Measurements from ENCODE around the gene VPS52.
A peak's percentile ranks its signal among the peaks of the same experiment; 100 is the strongest.
"Not testable (repeated sequence)": the region's sequence is repeated elsewhere in the genome, so short reads cannot be mapped to it uniquely, and the experiment has no call there.

Gene VPS52

GRCh38 chr6:33278810-33279209, 7.1 kb upstream of the VPS52 start:
- DNase-seq = no peak

GRCh38 chr6:33278392-33278741, 6.7 kb upstream of the VPS52 start:
- DNase-seq = no peak

GRCh38 chr6:33277663-33278391, 6.2 kb upstream of the VPS52 start:
- DNase-seq = peak; percentile 34

GRCh38 chr6:33276864-33277662, 5.4 kb upstream of the VPS52 start, which contains the start of gene B3GALT4:
B3GALT4 (plus strand) TSS chr6:33277123; CDS start chr6:33277420, 297 bp downstream.
- peak; percentile 77 for DNase-seq

GRCh38 chr6:33276581-33276863, 4.8 kb upstream of the VPS52 start:
- no peak for DNase-seq

GRCh38 chr6:33275795-33276580, 4.3 kb upstream of the VPS52 start:
- not testable (repeated sequence) for DNase-seq

GRCh38 chr6:33273924-33274902, 2.5 kb upstream of the VPS52 start:
- no peak for DNase-seq

GRCh38 chr6:33273129-33273923, 1.6 kb upstream of the VPS52 start:
- DNase-seq = no peak

GRCh38 chr6:33272275-33273128, 826 bp upstream of the VPS52 start:
- DNase-seq = no peak

GRCh38 chr6:33271117-33271467, 584 bp downstream of the VPS52 start:
- no peak for DNase-seq

GRCh38 chr6:33264015-33264414, 7.7 kb downstream of the VPS52 start:
- DNase-seq = no peak

- DNase-seq = not testable (repeated sequence)
Measured at GRCh38 chr6:33262490-33262889, 9.2 kb downstream of the VPS52 start.

GRCh38 chr6:33259032-33259431, 12.6 kb downstream of the VPS52 start:
- no peak for DNase-seq

GRCh38 chr6:33254591-33254990, 17.1 kb downstream of the VPS52 start:
- DNase-seq = no peak

- no peak for DNase-seq
Measured at GRCh38 chr6:33252759-33253158, 18.9 kb downstream of the VPS52 start.

GRCh38 chr6:33251395-33252012, 20.2 kb downstream of the VPS52 start:
- DNase-seq = no peak

- DNase-seq = no peak
Measured at GRCh38 chr6:33250731-33251130, 20.9 kb downstream of the VPS52 start.

GRCh38 chr6:33249732-33250630, 21.7 kb downstream of the VPS52 start:
- no peak for DNase-seq
